ENCODE results near the gene PAFAH1B1. TPM values are rescaled to one million over a fixed set of nuclear protein-coding genes. Genes with fewer than 3 reads are reported as not detected.

Gene PAFAH1B1
- total and polyA plus RNA-seq, 2 donors (not counting 3 experiments of a cell fraction or from before 2014, with no cell fraction given), result 46.5 to 158 TPM

DNA sequence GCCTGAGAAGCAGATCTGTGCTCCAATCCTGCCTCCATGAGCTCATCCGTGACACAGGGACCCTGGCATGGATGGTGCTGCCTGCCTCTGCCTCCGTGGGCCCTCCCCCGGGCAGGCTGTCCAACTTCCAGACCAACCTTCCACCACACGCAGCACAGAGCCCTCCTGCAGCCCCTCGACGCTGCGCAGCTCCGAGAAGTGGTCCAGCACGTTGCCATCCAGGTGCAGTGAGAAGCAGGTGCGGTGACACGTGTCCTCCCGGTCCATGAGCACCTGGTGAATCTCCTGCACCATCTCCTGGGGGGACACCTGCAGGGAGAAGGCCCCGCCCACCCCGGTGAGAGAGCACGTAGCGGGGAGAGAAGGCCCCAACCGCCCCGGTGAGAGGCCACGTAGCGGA lies 109.7 kb downstream of the PAFAH1B1 start:
- Histone ChIP-seq H3K9me3 (replicated peaks; ENCODE audit: control insufficient read depth, insufficient read depth, low read length) (no peaks in the 10 kb centered on the region), H3K4me1 (ENCODE audit: control insufficient read depth, extremely low read depth, insufficient read depth, low read length) (no peaks in the 10 kb centered on the region), H4K20me1 (replicated peaks; ENCODE audit: control insufficient read depth, extremely low read depth, insufficient read depth, low read length) (no peaks in the 10 kb centered on the region), H3K9me1 (replicated peaks; ENCODE audit: control insufficient read depth, extremely low read depth, insufficient read depth, low read length) (no peaks in the 10 kb centered on the region), H3K27ac (ENCODE audit: insufficient read depth, low read depth, low read length) (no peak overlapping the region), H3K4me3 (replicated peaks in 1 of 3; ENCODE audit: insufficient read depth in 1 of 3, low read depth in 1 of 3, low read length in 3 of 3) (no peak overlapping the region), H2AFZ (ENCODE audit: low read depth, low read length) (no peak overlapping the region), H3K27me3 (ENCODE audit: control insufficient read depth in 2 of 2, insufficient read depth in 2 of 2, low read length in 2 of 2) (no peaks in the 10 kb centered on the region), H3K9ac (replicated peaks; ENCODE audit: extremely low read depth, insufficient read depth, low read length) (no peak overlapping the region), H3K36me3 (ENCODE audit: control insufficient read depth in 2 of 2, extremely low read depth in 1 of 2, insufficient read depth in 2 of 2, low read length in 2 of 2) (peaks cover 2 to 17% of the 10 kb centered on the region in 2 experiments), H3K4me2 (ENCODE audit: insufficient read depth, low read length) (no peak overlapping the region), H3K79me2 (ENCODE audit: control insufficient read depth, insufficient read depth, low read length) (peaks cover 38% of the 10 kb centered on the region)
- intact Hi-C loops (cut with micrococcal nuclease) (no loop called here), dilution Hi-C loops (cut with MboI; ENCODE audit: extremely low pct_ligation_motif_present, low sequenced_read_pairs) (no loop called here)
- no TSS peak for BruUV-seq (replicated peaks)
- TF ChIP-seq, protein P1, sequence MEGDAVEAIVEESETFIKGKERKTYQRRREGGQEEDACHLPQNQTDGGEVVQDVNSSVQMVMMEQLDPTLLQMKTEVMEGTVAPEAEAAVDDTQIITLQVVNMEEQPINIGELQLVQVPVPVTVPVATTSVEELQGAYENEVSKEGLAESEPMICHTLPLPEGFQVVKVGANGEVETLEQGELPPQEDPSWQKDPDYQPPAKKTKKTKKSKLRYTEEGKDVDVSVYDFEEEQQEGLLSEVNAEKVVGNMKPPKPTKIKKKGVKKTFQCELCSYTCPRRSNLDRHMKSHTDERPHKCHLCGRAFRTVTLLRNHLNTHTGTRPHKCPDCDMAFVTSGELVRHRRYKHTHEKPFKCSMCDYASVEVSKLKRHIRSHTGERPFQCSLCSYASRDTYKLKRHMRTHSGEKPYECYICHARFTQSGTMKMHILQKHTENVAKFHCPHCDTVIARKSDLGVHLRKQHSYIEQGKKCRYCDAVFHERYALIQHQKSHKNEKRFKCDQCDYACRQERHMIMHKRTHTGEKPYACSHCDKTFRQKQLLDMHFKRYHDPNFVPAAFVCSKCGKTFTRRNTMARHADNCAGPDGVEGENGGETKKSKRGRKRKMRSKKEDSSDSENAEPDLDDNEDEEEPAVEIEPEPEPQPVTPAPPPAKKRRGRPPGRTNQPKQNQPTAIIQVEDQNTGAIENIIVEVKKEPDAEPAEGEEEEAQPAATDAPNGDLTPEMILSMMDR (IDR thresholded peaks at IDR 0.05; ENCODE audit: extremely low read depth in 1 of 2, insufficient read depth in 1 of 2, low read depth in 1 of 2, low read length in 2 of 2), result no peak
- no peak for TF ChIP-seq POLR2AphosphoS5 (IDR thresholded peaks at IDR 0.05; ENCODE audit: insufficient read depth, low read depth, low read length)
- TF ChIP-seq EZH2 (IDR thresholded peaks at IDR 0.05; ENCODE audit: borderline replicate concordance, low read depth, low read length, severe bottlenecking), result no peak
- TF ChIP-seq JUN (IDR thresholded peaks at IDR 0.05; ENCODE audit: borderline replicate concordance, insufficient read depth, insufficient read length, low read depth), result no peak
- no peak for TF ChIP-seq POLR2A (IDR thresholded peaks at IDR 0.05; ENCODE audit: low read depth, low read length)
- TF ChIP-seq, protein P2, sequence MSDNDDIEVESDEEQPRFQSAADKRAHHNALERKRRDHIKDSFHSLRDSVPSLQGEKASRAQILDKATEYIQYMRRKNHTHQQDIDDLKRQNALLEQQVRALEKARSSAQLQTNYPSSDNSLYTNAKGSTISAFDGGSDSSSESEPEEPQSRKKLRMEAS (IDR thresholded peaks at IDR 0.05; ENCODE audit: insufficient read depth, insufficient read length), result no peak
- no peak for TF ChIP-seq GATA2 (IDR thresholded peaks at IDR 0.05; ENCODE audit: insufficient read depth, insufficient read length, low read depth, low read length)
- no peak for TF ChIP-seq FOS (IDR thresholded peaks at IDR 0.05; ENCODE audit: borderline replicate concordance, insufficient read depth, low read length)
- no peak for TF ChIP-seq MYC (IDR thresholded peaks at IDR 0.05; ENCODE audit: low read depth, low read length)
- ChIA-PET CTCF (no interaction called here), POLR2A (no interaction called here)
- no peak for FAIRE-seq
- no peak for DNase-seq (ENCODE audit: low read depth, low spot score)
